GM12878 (cell line): ENCODE data around the gene TADA2A. TPM values are rescaled to one million over a fixed set of nuclear protein-coding genes. Genes with fewer than 3 reads are reported as not detected.

Experiments used
- ATAC-seq: fragments of 200-7000 bp; cut with Tn5 transposase; 3 replicates; pipeline ENCODE4 v1.9.1; 2020; ENCODE audit warnings: mild to moderate bottlenecking, moderate library complexity
- BruUV-seq: library from RNA; stranded (reverse); fragments of 400-500 nt; replicated peaks from 2 replicates; lab custom pipeline; 2021; lab: Mats Ljungman, UMichigan
- CTCF ChIA-PET: fragments of 300-600 bp; sonication (Branson Sonifier 250); formaldehyde crosslinking; extraction: SDS; loops from one replicate; lab custom pipeline; 2021; ENCODE audit warnings: inconsistent platforms; lab: Yijun Ruan, JAX
- POLR2A ChIA-PET: fragments of 350-600 bp; formaldehyde crosslinking; extraction: SDS; loops from one replicate; lab custom pipeline; 2021; ENCODE audit warnings: inconsistent platforms; lab: Charles Lee
- RAD21 ChIA-PET: fragments of 300-600 bp; sonication (Branson Sonifier 250); formaldehyde crosslinking; loops from one replicate; lab custom pipeline; 2023; ENCODE audit warnings: antibody characterized with exemption; ENCODE audit not compliant: unreplicated experiment; lab: Charles Lee
- SMC1A ChIA-PET: fragments of 300-600 bp; sonication (Branson Sonifier 250); formaldehyde crosslinking; loops from one replicate; lab custom pipeline; 2023; ENCODE audit not compliant: unreplicated experiment, uncharacterized antibody; lab: Charles Lee
- DNase-seq: peaks from one replicate; pipeline ENCODE4 v3.0.0-alpha.2; 2011; ENCODE audit warnings: low read depth, low spot score
- FAIRE-seq: peaks from 3 replicates; lab custom pipeline; 2011; peaks lifted over from hg19 to GRCh38; lab: Jason Lieb, UNC
- H2AFZ ChIP-seq: 2 replicates; pipeline ENCODE4 v1.6.0; 2011; ENCODE audit warnings: low read depth, low read length, control low read depth; ENCODE audit not compliant: control insufficient read depth
- H3K27ac ChIP-seq: 2 replicates; pipeline ENCODE4 v1.5.1; 2011; ENCODE audit warnings: control low read depth; ENCODE audit not compliant: control insufficient read depth, insufficient read depth
- H3K27me3 ChIP-seq, 2 experiments: replicated peaks in 1 of 2; 2 replicates each; pipeline versions ENCODE4 v1.6.0 to v1.6.1; 2011; ENCODE audit warnings: low read length in 1 of 2; ENCODE audit not compliant: control insufficient read depth in 2 of 2, insufficient read depth in 2 of 2
- H3K36me3 ChIP-seq, 2 experiments: 2 replicates each; pipeline ENCODE4 v1.5.1; 2011; ENCODE audit warnings: low read length in 1 of 2; ENCODE audit not compliant: control insufficient read depth in 2 of 2, insufficient read depth in 2 of 2
- H3K4me1 ChIP-seq: 2 replicates; pipeline ENCODE4 v1.6.1; 2011; ENCODE audit warnings: mild to moderate bottlenecking, low read length, moderate library complexity, mixed read lengths; ENCODE audit not compliant: control insufficient read depth, insufficient read depth
- H3K4me2 ChIP-seq: 2 replicates; pipeline ENCODE4 v1.6.0; 2011; ENCODE audit warnings: control low read depth; ENCODE audit not compliant: control insufficient read depth, insufficient read depth
- H3K4me3 ChIP-seq: fragments of 200-600 bp; sonication (generic); 2 replicates; pipeline ENCODE4 v1.5.1; 2016
- H3K79me2 ChIP-seq: 2 replicates; pipeline ENCODE4 v1.6.0; 2011; ENCODE audit warnings: low read length; ENCODE audit not compliant: control insufficient read depth, insufficient read depth
- H3K9ac ChIP-seq: 2 replicates; pipeline ENCODE4 v1.8.0; 2011; ENCODE audit warnings: low read length, control low read depth, mixed read lengths; ENCODE audit not compliant: control insufficient read depth, insufficient read depth
- H3K9me3 ChIP-seq: replicated peaks from 3 replicates; pipeline ENCODE4 v1.5.1; 2011; ENCODE audit warnings: mild to moderate bottlenecking, low read length; ENCODE audit not compliant: control insufficient read depth, insufficient read depth
- H4K20me1 ChIP-seq: 2 replicates; pipeline ENCODE4 v1.6.0; 2011; ENCODE audit not compliant: control insufficient read depth, insufficient read depth
- EED ChIP-seq: sonication (generic); IDR thresholded peaks from 2 replicates; pipeline ENCODE4 v1.6.1; 2016; ENCODE audit warnings: antibody characterized with exemption, low read depth
- HDGF ChIP-seq: fragments of 450-650 bp; IDR thresholded peaks from 2 replicates; pipeline ENCODE4 v1.6.1; 2016; ENCODE audit warnings: antibody characterized with exemption
- KDM1A ChIP-seq: fragments of 200-600 bp; sonication (generic); IDR thresholded peaks from 2 replicates; pipeline ENCODE4 v1.6.1; 2016; ENCODE audit warnings: borderline replicate concordance
- MLLT1 ChIP-seq: fragments of 450-650 bp; IDR thresholded peaks from 2 replicates; pipeline ENCODE4 v1.6.1; 2016; ENCODE audit warnings: mild to moderate bottlenecking
- POLR2AphosphoS5 ChIP-seq: IDR thresholded peaks from 2 replicates; pipeline ENCODE4 v1.6.1; 2011; ENCODE audit warnings: mild to moderate bottlenecking, low read length, inconsistent platforms
- RAD21 ChIP-seq: IDR thresholded peaks from 2 replicates; pipeline ENCODE4 v1.6.1; 2011; ENCODE audit warnings: mild to moderate bottlenecking, low read depth, low read length, moderate library complexity; ENCODE audit not compliant: insufficient read depth
- SMAD1 ChIP-seq: fragments of 450-650 bp; IDR thresholded peaks from 2 replicates; pipeline ENCODE4 v1.6.1; 2018; ENCODE audit warnings: mild to moderate bottlenecking, low read depth; ENCODE audit not compliant: partially characterized antibody
- WGBS: methylation state at CpG from one replicate; pipeline ENCODE4 v1.1.6; 2016; ENCODE audit warnings: low lambda C conversion rate; ENCODE audit not compliant: insufficient replicate concordance, insufficient coverage; ENCODE audit errors: missing lambda C conversion rate; 5-methylcytosine and 5-hydroxymethylcytosine counted together
- in situ Hi-C: fragments of 300-500 bp; cut with MboI; formaldehyde crosslinking; loops from 9 replicates; pipeline ENCODE4 v1.14.3; 2018; ENCODE audit warnings: mixed read lengths
- intact Hi-C: fragments of 100-400 bp; cut with micrococcal nuclease; formaldehyde crosslinking; loops from one replicate; pipeline ENCODE4 v1.14.2; 2022; ENCODE audit not compliant: unreplicated experiment
- polyA plus RNA-seq, 11 experiments: library from polyadenylated mRNA; depleted of rRNA in 4 of 11; unstranded in 6 of 11; stranded (reverse) in 5 of 11; fragments of >200 nt; fragmentation: Nextera tagmentation in 4 of 11; fragmentation: Illumina TruSeq in 1 of 11; extraction: Ambion mirVana in 4 of 11; extraction: Trizol in 1 of 11; gene quantifications; 1 replicate in 1 of 11; 2 replicates in 10 of 11; pipeline versions ENCODE4 v1.2.1 to v1.2.3, GENCODE V29; 2011 to 2016; ENCODE audit warnings: inconsistent platforms in 2 of 11, missing spikeins in 2 of 11, low read depth in 1 of 11
- total RNA-seq, 4 experiments: library from RNA; depleted of rRNA in 3 of 4; stranded (reverse); fragments of >200 nt in 3 of 4; fragmentation: Illumina TruSeq in 1 of 4; extraction: Trizol in 1 of 4; gene quantifications; 2 replicates each; pipeline versions ENCODE4 v1.2.1 to v1.2.3, GENCODE V29; 2013 to 2021

TADA2A gene
- total and polyA plus RNA-seq, 10 of the 15 experiments (the other 5 are each of a cell fraction or from before 2014, with no cell fraction given): 19.6 to 43.8 (median 34.1) TPM

- ChIA-PET SMC1A (interaction anchor here (1.2 to 1.6 kb wide), 3 partner anchors 12 to 36 kb away, joined by 3 to 10 read pairs (median 5); no protein-coding TSS in a partner anchor), POLR2A (interaction anchor here (1.8 kb wide), 1 partner anchor 44 kb away, joined by 7 read pairs; no protein-coding TSS in a partner anchor), CTCF (interaction anchor here (1.0 to 2.0 kb wide), 5 partner anchors 9 to 759 kb away, joined by 3 to 19 read pairs (median 3); no protein-coding TSS in a partner anchor), RAD21 (interaction anchor here (1.3 to 1.4 kb wide), 2 partner anchors 29 to 44 kb away, joined by 3 to 4 read pairs; no protein-coding TSS in a partner anchor)
- in situ Hi-C loops (loop anchor here (10.0 kb wide), 1 partner anchor 757 kb away; the partner anchor contains the start of gene MRM1), intact Hi-C loops (no loop called here)
- no peaks in the 10 kb centered on the region for H3K9me3 ChIP-seq
- no peak overlapping the region for H3K27ac ChIP-seq
- no peak overlapping the region for H3K9ac ChIP-seq
- no peak overlapping the region for H3K4me2 ChIP-seq
- H3K4me1 ChIP-seq: peaks cover 12% of the 10 kb centered on the region
- no peaks in the 10 kb centered on the region for H3K36me3 ChIP-seq
- 73% methylated on average over 4 of the region's 4 CpGs for WGBS
- no peak for DNase-seq
- BruUV-seq: no TSS peak
- peaks cover 22% of the 10 kb centered on the region for H3K79me2 ChIP-seq
- FAIRE-seq: no peak
- TF ChIP-seq RAD21: no peak
- no peak for TF ChIP-seq EED
- TF ChIP-seq MLLT1: no peak
- TF ChIP-seq POLR2AphosphoS5: no peak
- no peak for TF ChIP-seq KDM1A
- TF ChIP-seq HDGF: no peak
- TF ChIP-seq SMAD1: no peak
- no peak for ATAC-seq
- H2AFZ ChIP-seq: no peak overlapping the region
- H3K27me3 ChIP-seq: no peaks in the 10 kb centered on the region
- H4K20me1 ChIP-seq: no peaks in the 10 kb centered on the region
- no peak overlapping the region for H3K4me3 ChIP-seq
These were observed 45.1 kb upstream of the TADA2A start for GRCh38 chr17:37361543-37361942.
